H1 (cell line): ENCODE data around the gene DAND5. TPM values are rescaled to one million over a fixed set of nuclear protein-coding genes. Genes with fewer than 3 reads are reported as not detected.

Experiments used
- EGR1 ChIP-seq: IDR thresholded peaks from 2 replicates; pipeline ENCODE4 v1.6.1; 2011; ENCODE audit warnings: low read depth, low read length, borderline replicate concordance
- JUND ChIP-seq: IDR thresholded peaks from 2 replicates; pipeline ENCODE4 v1.6.1; 2011; ENCODE audit warnings: mild to moderate bottlenecking, improper control_type of control experiment, low read length
- SP1 ChIP-seq: IDR thresholded peaks from 2 replicates; pipeline ENCODE4 v1.6.1; 2011; ENCODE audit warnings: low read depth, low read length
- polyA plus RNA-seq, 7 experiments: library from polyadenylated mRNA; depleted of rRNA in 3 of 7; stranded (reverse) in 5 of 7; unstranded in 2 of 7; fragments of >200 nt in 5 of 7; fragments of 200-250 nt in 2 of 7; gene quantifications; 1 replicate in 5 of 7; 2 replicates in 1 of 7; 4 replicates in 1 of 7; pipeline versions ENCODE4 v1.2.1 to v1.2.3, GENCODE V29; 2011 to 2013; ENCODE audit warnings: missing spikeins in 2 of 7, mixed read lengths in 2 of 7
- total RNA-seq: library from RNA; stranded (reverse); fragmentation: NEBNext Ultra II Directional; extraction: Animal tissue kit (Norgen Biotek cat#: 25700); gene quantifications from 2 replicates; pipeline ENCODE4 v1.2.1, GENCODE V29; 2021

Gene DAND5
- total and polyA plus RNA-seq, 2 of the 8 experiments (the other 6 are each of a cell fraction or from before 2014, with no cell fraction given): 0.14 to 0.17 TPM

GRCh38 chr19:13014101-13014920 lies 44.9 kb downstream of the DAND5 start (continued):
- no peak for TF ChIP-seq JUND
- TF ChIP-seq SP1: peak; percentile 33; the same call in 1 of the 2 replicates
- TF ChIP-seq EGR1: 0 out of 2 replicates have a peak, but pooled peaks have one; percentile 34
- TF ChIP-seq, all 59 proteins: peak for 8
